A549 (cell line): ENCODE measurements around the gene TFAP2C. TPM values are rescaled to one million over a fixed set of nuclear protein-coding genes. Genes with fewer than 3 reads are reported as not detected.

Source experiments
- ATAC-seq, 2 experiments: fragments of 200-7000 bp in 1 of 2; fragments of >200 bp in 1 of 2; cut with Nextera tagmentation in 1 of 2; cut with Tn5 transposase in 1 of 2; 3 replicates each; pipeline versions ENCODE4 v1.8.0 to v1.9.1; 2018 to 2020; ENCODE audit warnings: mild to moderate bottlenecking in 1 of 2, moderate library complexity in 1 of 2
- CTCF ChIA-PET: fragments of 300-600 bp; sonication (Branson Sonifier 250); formaldehyde crosslinking; extraction: SDS; loops from one replicate; lab custom pipeline; 2021; ENCODE audit warnings: antibody characterized with exemption, inconsistent platforms; lab: Yijun Ruan, JAX
- POLR2A ChIA-PET: fragments of 350-600 bp; formaldehyde crosslinking; extraction: SDS; loops from one replicate; lab custom pipeline; 2021; ENCODE audit warnings: antibody characterized with exemption, inconsistent platforms; lab: Yijun Ruan, JAX
- DNase-seq, 2 experiments: peaks; one replicate each; pipeline versions ENCODE4 v3.0.0 to v3.0.0-alpha.2; 2011 to 2016; ENCODE audit warnings: low read depth in 1 of 2, low spot score in 1 of 2
- FAIRE-seq: peaks from 2 replicates; lab custom pipeline; 2011; peaks lifted over from hg19 to GRCh38; lab: Jason Lieb, UNC
- H3K27ac ChIP-seq, 2 experiments: fragments of >200 bp; sonication (Bioruptor Twin); formaldehyde crosslinking; 3 replicates each; pipeline ENCODE4 v1.5.1; 2016 to 2017
- H3K4me1 ChIP-seq: fragments of >200 bp; sonication (Bioruptor Twin); formaldehyde crosslinking; 3 replicates; pipeline ENCODE4 v1.6.1; 2016
- H3K4me2 ChIP-seq: fragments of >200 bp; sonication (Bioruptor Twin); formaldehyde crosslinking; 3 replicates; pipeline ENCODE4 v1.6.1; 2016
- H3K4me3 ChIP-seq: fragments of >200 bp; sonication (Bioruptor Twin); formaldehyde crosslinking; 3 replicates; pipeline ENCODE4 v1.5.1; 2016
- H3K9me3 ChIP-seq: fragments of >200 bp; sonication (Bioruptor Twin); formaldehyde crosslinking; 3 replicates; pipeline ENCODE4 v1.6.1; 2016
- ATOH8 ChIP-seq: fragments of 250-450 bp; sonication (Bioruptor Pico); IDR thresholded peaks from 2 replicates; pipeline ENCODE4 v1.5.0; 2020; ENCODE audit warnings: low read depth, mild to moderate bottlenecking, moderate library complexity
- CTCF ChIP-seq: fragments of >200 bp; sonication (Bioruptor Twin); formaldehyde crosslinking; IDR thresholded peaks from 3 replicates; pipeline ENCODE4 v1.5.1; 2016
- EHF ChIP-seq: fragments of 250-450 bp; sonication (Bioruptor Pico); IDR thresholded peaks from 2 replicates; pipeline ENCODE4 v1.5.0; 2020; ENCODE audit warnings: mild to moderate bottlenecking
- ESRRA ChIP-seq: fragments of 150-350 bp; IDR thresholded peaks from 2 replicates; pipeline ENCODE4 v1.6.1; 2014; ENCODE audit warnings: mild to moderate bottlenecking, low read length, borderline replicate concordance
- FOSB ChIP-seq: fragments of 250-450 bp; sonication (Bioruptor Pico); IDR thresholded peaks from 2 replicates; pipeline ENCODE4 v1.5.0; 2020; ENCODE audit warnings: mild to moderate bottlenecking, moderate library complexity
- FOSL2 ChIP-seq, 2 experiments: fragments of 450-650 bp in 1 of 2; fragments of >200 bp in 1 of 2; sonication (Bioruptor Twin) in 1 of 2; formaldehyde crosslinking; IDR thresholded peaks; 2 replicates each; pipeline versions ENCODE4 v1.5.0 to v1.6.1; 2016 to 2020; ENCODE audit warnings: mild to moderate bottlenecking in 1 of 2, moderate library complexity in 1 of 2
- GATA3 ChIP-seq: IDR thresholded peaks from 2 replicates; pipeline ENCODE4 v1.6.1; 2012; ENCODE audit warnings: borderline replicate concordance
- HEYL ChIP-seq: fragments of 250-450 bp; sonication (Bioruptor Pico); IDR thresholded peaks from 2 replicates; pipeline ENCODE4 v1.8.0; 2021; ENCODE audit warnings: mild to moderate bottlenecking, moderate library complexity
- JUNB ChIP-seq: fragments of >200 bp; sonication (Bioruptor Twin); formaldehyde crosslinking; IDR thresholded peaks from 2 replicates; pipeline ENCODE4 v1.6.1; 2016
- MAFK ChIP-seq: fragments of 450-650 bp; IDR thresholded peaks from 2 replicates; pipeline ENCODE4 v1.6.1; 2014; ENCODE audit not compliant: partially characterized antibody
- MAZ ChIP-seq: fragments of 150-350 bp; IDR thresholded peaks from 2 replicates; pipeline ENCODE4 v1.6.1; 2014; ENCODE audit warnings: antibody characterized with exemption, low read depth, low read length, borderline replicate concordance
- NR3C1 ChIP-seq: fragments of >200 bp; sonication (Bioruptor Twin); formaldehyde crosslinking; IDR thresholded peaks from 3 replicates; pipeline ENCODE4 v1.6.1; 2017
- PBX3 ChIP-seq: IDR thresholded peaks from 2 replicates; pipeline ENCODE4 v1.6.1; 2012
- RFX5 ChIP-seq: fragments of 450-650 bp; IDR thresholded peaks from 2 replicates; pipeline ENCODE4 v1.7.1; 2014; ENCODE audit warnings: antibody characterized with exemption, mild to moderate bottlenecking, moderate library complexity
- RNF2 ChIP-seq: fragments of 200-600 bp; sonication (generic); IDR thresholded peaks from 2 replicates; pipeline ENCODE4 v1.6.1; 2016; ENCODE audit warnings: low read depth, mild to moderate bottlenecking, antibody characterized with exemption, moderate library complexity, borderline replicate concordance
- SMC3 ChIP-seq: fragments of >200 bp; sonication (Bioruptor Twin); formaldehyde crosslinking; IDR thresholded peaks from 3 replicates; pipeline ENCODE4 v1.6.1; 2018; ENCODE audit warnings: inconsistent platforms
- TFCP2L1 ChIP-seq: fragments of 250-450 bp; sonication (Bioruptor Pico); IDR thresholded peaks from 2 replicates; pipeline ENCODE4 v1.5.0; 2021; ENCODE audit warnings: mild to moderate bottlenecking
- ZC3H11A ChIP-seq: fragments of 450-650 bp; IDR thresholded peaks from 2 replicates; pipeline ENCODE4 v1.6.1; 2014; ENCODE audit warnings: antibody characterized with exemption, mild to moderate bottlenecking
- ZFP36 ChIP-seq: fragments of 450-650 bp; IDR thresholded peaks from 2 replicates; pipeline ENCODE4 v1.6.1; 2014; ENCODE audit warnings: borderline replicate concordance; ENCODE audit not compliant: partially characterized antibody
- WGBS: methylation state at CpG from one replicate; pipeline ENCODE4 v1.1.6; 2017; ENCODE audit errors: missing lambda C conversion rate; 5-methylcytosine and 5-hydroxymethylcytosine counted together
- polyA plus RNA-seq, 4 experiments: library from polyadenylated mRNA; depleted of rRNA in 3 of 4; stranded (reverse); fragments of >200 nt; fragmentation: RNase III in 1 of 4; extraction: RNeasy Plus Mini Kit Qiagen cat#74134 plus additional on column Dnase treatment in 1 of 4; gene quantifications; 2 replicates in 3 of 4; 3 replicates in 1 of 4; pipeline ENCODE4 v1.2.3, GENCODE V29; 2011 to 2017
- TF ChIP-seq, protein P1 (sequence below): fragments of 450-650 bp; IDR thresholded peaks from 2 replicates; pipeline ENCODE4 v1.6.1; 2014; ENCODE audit warnings: antibody characterized with exemption

TFAP2C gene
- polyA plus RNA-seq, 2 of the 4 experiments (the other 2 are of a cell fraction): 9.6 to 14.2 TPM

GRCh38 chr20:56634735-56635385, 5.8 kb downstream of the TFAP2C start (continued):
- TF ChIP-seq CTCF (no peak), EHF (CRISPR knock-in tag) (no peak)

GRCh38 chr20:56636716-56637115, 7.6 kb downstream of the TFAP2C start:
- ATAC-seq: peak in 1 of 2 experiments; percentile 34; a peak in 2 of 6 replicates
- no peaks in the 10 kb centered on the region for H3K9me3 ChIP-seq
- no peak for FAIRE-seq
- DNase-seq: peak in 1 of 2 experiments; percentile 18
- WGBS: 46% methylated on average over 3 of the region's 3 CpGs
- POLR2A ChIA-PET: no interaction called here
- peaks cover 46% of the 10 kb centered on the region for H3K4me1 ChIP-seq
- CTCF ChIA-PET: interaction anchor here (0.6 to 4.9 kb wide), 4 partner anchors 11 to 420 kb away, joined by 3 to 31 read pairs (median 4); no protein-coding TSS in a partner anchor
- H3K4me2 ChIP-seq: peak overlapping the region; percentile 40; the same call in 1 of the 3 replicates
- H3K4me3 ChIP-seq: no peak overlapping the region
- TF ChIP-seq ATOH8 (CRISPR knock-in tag) (no peak), JUNB (0 out of 2 replicates have a peak, but pooled peaks have one; percentile 14), NR3C1 (no peak), ESRRA (no peak)
- TF ChIP-seq, protein P1, sequence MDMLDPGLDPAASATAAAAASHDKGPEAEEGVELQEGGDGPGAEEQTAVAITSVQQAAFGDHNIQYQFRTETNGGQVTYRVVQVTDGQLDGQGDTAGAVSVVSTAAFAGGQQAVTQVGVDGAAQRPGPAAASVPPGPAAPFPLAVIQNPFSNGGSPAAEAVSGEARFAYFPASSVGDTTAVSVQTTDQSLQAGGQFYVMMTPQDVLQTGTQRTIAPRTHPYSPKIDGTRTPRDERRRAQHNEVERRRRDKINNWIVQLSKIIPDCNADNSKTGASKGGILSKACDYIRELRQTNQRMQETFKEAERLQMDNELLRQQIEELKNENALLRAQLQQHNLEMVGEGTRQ: no peak
- TF ChIP-seq, all 56 proteins: peak for 1
- H3K27ac ChIP-seq: 0 out of 6 replicates have a peak overlapping the region, but pooled peaks of 1 of the 2 experiments have one; percentile 29

DNA sequence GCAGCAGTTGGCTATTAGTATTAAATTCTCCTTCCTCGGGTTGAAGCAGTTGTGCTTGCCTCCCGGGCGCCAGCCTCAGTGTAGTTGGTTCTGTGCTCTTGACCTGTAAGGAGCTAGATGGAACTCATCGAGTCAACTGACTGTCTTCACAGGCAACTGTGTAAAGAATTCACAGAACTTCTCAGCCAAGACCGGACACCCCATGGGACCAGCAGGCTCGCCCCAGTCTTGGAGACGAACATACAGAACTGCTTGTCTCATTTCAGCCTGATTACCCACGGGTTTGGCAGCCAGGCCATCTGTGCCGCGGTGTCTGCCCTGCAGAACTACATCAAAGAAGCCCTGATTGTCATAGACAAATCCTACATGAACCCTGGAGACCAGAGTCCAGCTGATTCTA, 8.5 kb downstream of the TFAP2C start:
- FAIRE-seq (no peak), ATAC-seq (no peak), DNase-seq (no peak)
- H3K4me3 ChIP-seq: no peak overlapping the region
- TF ChIP-seq ZFP36: no peak
- no peak for TF ChIP-seq ZC3H11A
- no peak for TF ChIP-seq NR3C1
- no peak for TF ChIP-seq RNF2
- no peak for TF ChIP-seq MAFK
- TF ChIP-seq HEYL (CRISPR knock-in tag): no peak
- no peak for TF ChIP-seq FOSL2 (IDR thresholded peaks at IDR 0.05)
- no peak for TF ChIP-seq FOSL2 (CRISPR knock-in tag; IDR thresholded peaks at IDR 0.05)
- TF ChIP-seq RFX5: no peak
- TF ChIP-seq CTCF: no peak
- no peak for TF ChIP-seq FOSB (CRISPR knock-in tag)
- TF ChIP-seq GATA3: no peak
- no peak for TF ChIP-seq SMC3
- TF ChIP-seq TFCP2L1 (CRISPR knock-in tag): no peak
- TF ChIP-seq PBX3: no peak
- TF ChIP-seq MAZ: no peak
- no peak for TF ChIP-seq ATOH8 (CRISPR knock-in tag)
- H3K9me3 ChIP-seq: no peaks in the 10 kb centered on the region
- H3K4me2 ChIP-seq: no peak overlapping the region
- peaks cover 38% of the 10 kb centered on the region for H3K4me1 ChIP-seq
- CTCF ChIA-PET: interaction anchor here (0.7 to 4.9 kb wide), 3 partner anchors 10 to 337 kb away, joined by 3 to 31 read pairs (median 6); no protein-coding TSS in a partner anchor
- POLR2A ChIA-PET: no interaction called here
- H3K27ac ChIP-seq: no peak overlapping the region
- WGBS: 96% methylated on average over 7 of the region's 10 CpGs
